ENCODE data around the gene PAK5.

GRCh38 chr20:9741996-9742395, 96.9 kb downstream of the PAK5 start:
- TF ChIP-seq EP300 (IDR thresholded peaks at IDR 0.05) = no peak
- no peak for TF ChIP-seq CTCF (IDR thresholded peaks at IDR 0.05)
